IMR-90 (cell line): Measurements from ENCODE around the gene CENPK. TPM values are rescaled to one million over a fixed set of nuclear protein-coding genes. Genes with fewer than 3 reads are reported as not detected.

Experiments used
- ATAC-seq: fragments of 200-7000 bp; cut with Tn5 transposase; 2 replicates; pipeline ENCODE4 v1.9.1; 2020; ENCODE audit warnings: low read depth, mild to moderate bottlenecking, moderate library complexity
- BruUV-seq: library from RNA; stranded (reverse); fragments of 400-500 nt; replicated peaks from 2 replicates; lab custom pipeline; 2021; lab: Mats Ljungman, UMichigan
- CTCF ChIA-PET: fragments of 300-600 bp; formaldehyde crosslinking; extraction: SDS; loops from one replicate; lab custom pipeline; 2021; ENCODE audit warnings: antibody characterized with exemption; lab: Yijun Ruan, JAX
- POLR2A ChIA-PET: fragments of 300-600 bp; sonication (Branson Sonifier 250); formaldehyde crosslinking; loops from one replicate; lab custom pipeline; 2022; ENCODE audit warnings: antibody characterized with exemption; ENCODE audit not compliant: unreplicated experiment; lab: Charles Lee
- DNase-seq: peaks from one replicate; pipeline ENCODE4 v3.0.0; 2013
- H2AFZ ChIP-seq: replicated peaks from 2 replicates; pipeline ENCODE3; 2013; ENCODE audit warnings: low read length, mild to moderate bottlenecking; ENCODE audit not compliant: poor library complexity
- H2AK5ac ChIP-seq: 2 replicates; pipeline ENCODE4 v1.6.1; 2013; ENCODE audit warnings: low read depth, low read length, inconsistent platforms
- H2AK9ac ChIP-seq: replicated peaks from 2 replicates; pipeline ENCODE3; 2013; ENCODE audit warnings: mild to moderate bottlenecking, low read depth, low read length, moderate library complexity; ENCODE audit not compliant: poor library complexity
- H2BK120ac ChIP-seq: 2 replicates; pipeline ENCODE4 v1.6.1; 2013; ENCODE audit warnings: low read depth, low read length, inconsistent platforms
- H2BK15ac ChIP-seq: 3 replicates; pipeline ENCODE4 v1.6.1; 2013; ENCODE audit warnings: low read depth, low read length, inconsistent platforms
- H2BK20ac ChIP-seq: 2 replicates; pipeline ENCODE4 v1.6.1; 2013; ENCODE audit warnings: low read depth, mild to moderate bottlenecking, inconsistent platforms, low read length, moderate library complexity
- H2BK5ac ChIP-seq: 2 replicates; pipeline ENCODE4 v1.6.1; 2013; ENCODE audit warnings: mild to moderate bottlenecking, low read depth, low read length, inconsistent platforms; ENCODE audit not compliant: poor library complexity, severe bottlenecking
- H3K14ac ChIP-seq: replicated peaks from 2 replicates; pipeline ENCODE4 v1.6.1; 2013; ENCODE audit warnings: low read depth, low read length, inconsistent platforms
- H3K18ac ChIP-seq: 2 replicates; pipeline ENCODE4 v1.6.1; 2013; ENCODE audit warnings: low read depth, low read length, control low read depth
- H3K23ac ChIP-seq: 2 replicates; pipeline ENCODE4 v1.6.1; 2013; ENCODE audit warnings: low read depth, low read length, inconsistent platforms
- H3K27ac ChIP-seq: 2 replicates; pipeline ENCODE4 v1.5.1; 2013; ENCODE audit warnings: mild to moderate bottlenecking, control low read depth, low read length; ENCODE audit not compliant: insufficient read depth
- H3K27me3 ChIP-seq: 2 replicates; pipeline ENCODE4 v1.6.1; 2013; ENCODE audit warnings: low read length; ENCODE audit not compliant: control insufficient read depth, insufficient read depth
- H3K36me3 ChIP-seq: 2 replicates; pipeline ENCODE4 v1.6.1; 2013; ENCODE audit warnings: low read length, mixed read lengths; ENCODE audit not compliant: control insufficient read depth, insufficient read depth
- H3K4ac ChIP-seq: 2 replicates; pipeline ENCODE4 v1.6.1; 2013; ENCODE audit warnings: low read depth, low read length, inconsistent platforms
- H3K4me1 ChIP-seq: 2 replicates; pipeline ENCODE4 v1.6.1; 2013; ENCODE audit warnings: low read length, mixed read lengths; ENCODE audit not compliant: control insufficient read depth, insufficient read depth
- H3K4me2 ChIP-seq: 2 replicates; pipeline ENCODE4 v1.6.1; 2013; ENCODE audit warnings: low read depth, mild to moderate bottlenecking, control low read depth, low read length, moderate library complexity
- H3K4me3 ChIP-seq: 2 replicates; pipeline ENCODE4 v1.5.1; 2013; ENCODE audit warnings: low read depth, mild to moderate bottlenecking, control low read depth, low read length, moderate library complexity; ENCODE audit not compliant: insufficient read depth
- H3K56ac ChIP-seq: 2 replicates; pipeline ENCODE4 v1.6.1; 2013; ENCODE audit warnings: low read length, inconsistent platforms; ENCODE audit not compliant: insufficient read depth; ENCODE audit errors: extremely low read depth
- H3K79me1 ChIP-seq, 2 experiments: 2 replicates each; pipeline ENCODE4 v1.6.1; 2013; ENCODE audit warnings: low read length in 2 of 2, inconsistent platforms in 1 of 2, low read depth in 1 of 2
- H3K9ac ChIP-seq: 2 replicates; pipeline ENCODE4 v1.6.1; 2013; ENCODE audit warnings: low read depth, low read length, control low read depth
- H3K9me1 ChIP-seq: 2 replicates; pipeline ENCODE4 v1.6.1; 2013; ENCODE audit warnings: low read length, inconsistent platforms; ENCODE audit not compliant: insufficient read depth
- H3K9me3 ChIP-seq: 2 replicates; pipeline ENCODE4 v1.6.1; 2013; ENCODE audit warnings: low read length; ENCODE audit not compliant: control insufficient read depth, insufficient read depth
- H4K20me1 ChIP-seq: 2 replicates; pipeline ENCODE4 v1.6.1; 2013; ENCODE audit warnings: low read length, inconsistent platforms; ENCODE audit not compliant: insufficient read depth
- H4K5ac ChIP-seq: 2 replicates; pipeline ENCODE4 v1.6.1; 2013; ENCODE audit warnings: mild to moderate bottlenecking, low read depth, low read length, control low read depth
- H4K8ac ChIP-seq, 2 experiments: 2 replicates each; pipeline ENCODE4 v1.6.1; 2013; ENCODE audit warnings: low read depth in 2 of 2, low read length in 2 of 2, control low read depth in 1 of 2, inconsistent platforms in 1 of 2
- H4K91ac ChIP-seq: 2 replicates; pipeline ENCODE4 v1.6.1; 2013; ENCODE audit warnings: low read depth, low read length, inconsistent platforms; ENCODE audit not compliant: insufficient read depth
- BHLHE40 ChIP-seq: fragments of 150-350 bp; IDR thresholded peaks from 2 replicates; pipeline ENCODE4 v1.6.1; 2016; ENCODE audit warnings: mild to moderate bottlenecking, low read depth, low read length
- CEBPB ChIP-seq: IDR thresholded peaks from 2 replicates; pipeline ENCODE4 v1.6.1; 2012; ENCODE audit warnings: low read depth, low read length, improper control_type of control experiment
- CHD1 ChIP-seq: IDR thresholded peaks from 2 replicates; pipeline ENCODE4 v1.6.1; 2012; ENCODE audit warnings: low read depth, low read length, improper control_type of control experiment
- ELK1 ChIP-seq: fragments of 150-350 bp; IDR thresholded peaks from 2 replicates; pipeline ENCODE4 v1.6.1; 2016; ENCODE audit warnings: low read depth, mild to moderate bottlenecking, low read length, moderate library complexity, borderline replicate concordance
- MAZ ChIP-seq: IDR thresholded peaks from 2 replicates; pipeline ENCODE4 v1.6.1; 2012; ENCODE audit warnings: low read depth, mild to moderate bottlenecking, low read length, improper control_type of control experiment, moderate library complexity, borderline replicate concordance
- MXI1 ChIP-seq: IDR thresholded peaks from 2 replicates; pipeline ENCODE4 v1.6.1; 2012; ENCODE audit warnings: low read depth, mild to moderate bottlenecking, low read length, moderate library complexity, borderline replicate concordance
- NFE2L2 ChIP-seq: fragments of 150-350 bp; IDR thresholded peaks from 2 replicates; pipeline ENCODE4 v1.6.1; 2016; ENCODE audit warnings: low read depth, mild to moderate bottlenecking, low read length
- POLR2A ChIP-seq: IDR thresholded peaks from 2 replicates; pipeline ENCODE4 v1.6.1; 2012; ENCODE audit warnings: mild to moderate bottlenecking, low read depth, low read length
- USF2 ChIP-seq: fragments of 150-350 bp; IDR thresholded peaks from 2 replicates; pipeline ENCODE4 v1.6.1; 2017; ENCODE audit warnings: mild to moderate bottlenecking, antibody characterized with exemption, low read length, low read depth
- dilution Hi-C: fragments of 300-500 bp; cut with HindIII; formaldehyde crosslinking; loops from one replicate; pipeline ENCODE4 v1.14.3; 2018; ENCODE audit warnings: low sequenced_read_pairs; ENCODE audit not compliant: unreplicated experiment
- in situ Hi-C: fragments of 300-500 bp; cut with MboI; formaldehyde crosslinking; loops from 3 replicates; pipeline ENCODE4 v1.14.3; 2019; ENCODE audit warnings: low sequenced_read_pairs, inconsistent platforms, mixed read lengths
- intact Hi-C: fragments of 100-400 bp; cut with micrococcal nuclease; formaldehyde crosslinking; loops from 2 replicates; pipeline ENCODE4 v1.10.0; 2022
- polyA plus RNA-seq, 3 experiments: library from polyadenylated mRNA; depleted of rRNA; stranded (reverse); fragments of >200 nt; gene quantifications; 2 replicates each; pipeline ENCODE4 v1.2.3, GENCODE V29; 2012; ENCODE audit warnings: low replicate concordance in 1 of 3
- total RNA-seq: library from RNA; depleted of rRNA; stranded (reverse); fragments of >200 nt; gene quantifications from 2 replicates; pipeline ENCODE4 v1.2.3, GENCODE V29; 2012

CENPK gene
- total and polyA plus RNA-seq, 2 of the 4 experiments (the other 2 are of a cell fraction) = 5.6 to 9.4 TPM

GRCh38 chr5:65539827-65540226 lies 23.1 kb downstream of the CENPK start:
- Histone ChIP-seq H3K79me1 (no peaks in the 10 kb centered on the region), H3K4me2 (no peak overlapping the region), H3K9ac (no peak overlapping the region), H2BK120ac (no peak overlapping the region), H3K18ac (no peak overlapping the region), H2BK15ac (no peak overlapping the region), H3K4ac (no peak overlapping the region), H2BK5ac (no peak overlapping the region), H2AFZ (no peak overlapping the region), H3K4me1 (no peaks in the 10 kb centered on the region), H2BK20ac (no peak overlapping the region), H3K36me3 (peaks cover 3% of the 10 kb centered on the region; the same call in 1 of the 2 replicates), H3K27ac (no peak overlapping the region), H3K9me1 (no peaks in the 10 kb centered on the region), H3K56ac (no peak overlapping the region), H4K91ac (no peak overlapping the region), H3K27me3 (no peaks in the 10 kb centered on the region), H4K8ac (no peak overlapping the region), H4K20me1 (no peaks in the 10 kb centered on the region), H4K5ac (no peak overlapping the region), H3K4me3 (no peak overlapping the region), H2AK5ac (no peak overlapping the region), H3K23ac (no peak overlapping the region), H3K9me3 (no peaks in the 10 kb centered on the region), H3K14ac (no peak overlapping the region), H2AK9ac (no peak overlapping the region)
- dilution Hi-C loops (no loop called here), in situ Hi-C loops (no loop called here), intact Hi-C loops (no loop called here)
- BruUV-seq = no TSS peak
- CTCF ChIA-PET = no interaction called here
- ATAC-seq (no peak), DNase-seq (no peak)
- TF ChIP-seq BHLHE40 (no peak), CHD1 (no peak), ELK1 (no peak), NFE2L2 (no peak), MXI1 (no peak), USF2 (no peak), MAZ (no peak), POLR2A (no peak), CEBPB (no peak)
- POLR2A ChIA-PET = no interaction called here
